HG03095 (cell line): ENCODE results near the gene C1D.

ENCODE experiments used
- ATAC-seq: cut with Tn5 transposase; IDR thresholded peaks from one replicate; pipeline ENCODE4 v1.9.1; 2021; ENCODE audit warnings: moderate library complexity; ENCODE audit not compliant: unreplicated experiment

C1D gene

GRCh38 chr2:68059784-68060525, 2.8 kb downstream of the C1D start:
- no peak for ATAC-seq

- ATAC-seq, result no peak
Measured at GRCh38 chr2:68057658-68058396, 5.0 kb downstream of the C1D start.

- no peak for ATAC-seq
Measured at GRCh38 chr2:68052717-68053422, 9.9 kb downstream of the C1D start.

GRCh38 chr2:68050353-68050752, 12.5 kb downstream of the C1D start:
- ATAC-seq, result no peak

- no peak for ATAC-seq
Measured at GRCh38 chr2:68046642-68047240, 16.1 kb downstream of the C1D start.

- no peak for ATAC-seq
Measured at GRCh38 chr2:68046224-68046623, 16.6 kb downstream of the C1D start.

GRCh38 chr2:68045342-68045741, 17.5 kb downstream of the C1D start:
- ATAC-seq, result no peak

GRCh38 chr2:68044099-68044498, 18.7 kb downstream of the C1D start:
- ATAC-seq, result no peak

- no peak for ATAC-seq
Measured at GRCh38 chr2:68043695-68044094, 19.1 kb downstream of the C1D start.

- ATAC-seq, result no peak
Measured at GRCh38 chr2:68043032-68043431, 19.8 kb downstream of the C1D start.

- ATAC-seq, result no peak
Measured at GRCh38 chr2:68041704-68042245, 21.0 kb downstream of the C1D start.

GRCh38 chr2:68040078-68040477, 22.7 kb downstream of the C1D start:
- ATAC-seq, result no peak

GRCh38 chr2:68039317-68039716, 23.5 kb downstream of the C1D start:
- no peak for ATAC-seq

- no peak for ATAC-seq
Measured at GRCh38 chr2:68032702-68033101, 30.1 kb downstream of the C1D start.

- ATAC-seq, result no peak
Measured at GRCh38 chr2:68031542-68032160, 31.2 kb downstream of the C1D start.

GRCh38 chr2:68031043-68031442, 31.8 kb downstream of the C1D start:
- no peak for ATAC-seq

- ATAC-seq, result no peak
Measured at GRCh38 chr2:68030529-68030928, 32.3 kb downstream of the C1D start.

GRCh38 chr2:68027959-68028358, 34.8 kb downstream of the C1D start:
- no peak for ATAC-seq

GRCh38 chr2:68024450-68024849, 38.4 kb downstream of the C1D start:
- no peak for ATAC-seq

GRCh38 chr2:68023904-68024303, 38.9 kb downstream of the C1D start:
- no peak for ATAC-seq

- ATAC-seq, result no peak
Measured at GRCh38 chr2:68018727-68019126, 44.1 kb downstream of the C1D start.
